NT2/D1 (cell line): ENCODE measurements around the gene VRK1.

Experiments used
- YY1 ChIP-seq: IDR thresholded peaks from 2 replicates; pipeline ENCODE4 v1.6.1; 2011; ENCODE audit not compliant: insufficient read length, insufficient read depth
- ZNF274 ChIP-seq: IDR thresholded peaks from 2 replicates; pipeline ENCODE4 v1.6.1; 2011; ENCODE audit warnings: mild to moderate bottlenecking, low read depth, low read length

- TF ChIP-seq YY1 (no peak), ZNF274 (no peak)
Measured at GRCh38 chr14:96821501-96821900, 24.3 kb downstream of the VRK1 start.
